A673 (cell line): ENCODE results near the gene DHRS1. TPM values are rescaled to one million over a fixed set of nuclear protein-coding genes. Genes with fewer than 3 reads are reported as not detected.

Source experiments
- BruUV-seq: library from RNA; stranded (reverse); fragments of 400-500 nt; replicated peaks from 2 replicates; lab custom pipeline; 2021; lab: Mats Ljungman, UMichigan
- CTCF ChIA-PET: fragments of 300-600 bp; sonication (Branson Sonifier 250); formaldehyde crosslinking; loops from one replicate; lab custom pipeline; 2022; ENCODE audit warnings: antibody characterized with exemption; lab: Charles Lee
- POLR2A ChIA-PET: fragments of 300-600 bp; sonication (Branson Sonifier 250); formaldehyde crosslinking; loops from one replicate; lab custom pipeline; 2022; ENCODE audit warnings: antibody characterized with exemption; ENCODE audit not compliant: low non-redundant PET; lab: Charles Lee
- DNase-seq: peaks from one replicate; pipeline ENCODE4 v3.0.0-alpha.2; 2015; ENCODE audit warnings: low spot score
- H3K27ac ChIP-seq: fragments of 200-600 bp; sonication (generic); 2 replicates; pipeline ENCODE4 v1.5.1; 2016; ENCODE audit warnings: mixed run types, low read depth, mild to moderate bottlenecking, mixed read lengths, antibody characterized with exemption, low read length; ENCODE audit not compliant: poor library complexity, severe bottlenecking
- H3K27me3 ChIP-seq: fragments of 200-600 bp; sonication (generic); replicated peaks from 2 replicates; pipeline ENCODE4 v1.6.1; 2017; ENCODE audit warnings: mixed run types, low read depth, mild to moderate bottlenecking, mixed read lengths, antibody characterized with exemption, low read length; ENCODE audit not compliant: insufficient read depth, poor library complexity
- H3K36me3 ChIP-seq: fragments of 200-600 bp; sonication (generic); 2 replicates; pipeline ENCODE4 v1.6.1; 2016; ENCODE audit warnings: mixed run types, mild to moderate bottlenecking, mixed read lengths, antibody characterized with exemption, low read length; ENCODE audit not compliant: insufficient read depth, poor library complexity, severe bottlenecking
- H3K4me1 ChIP-seq: fragments of 200-600 bp; sonication (generic); 2 replicates; pipeline ENCODE4 v1.6.1; 2017; ENCODE audit warnings: mixed run types, mild to moderate bottlenecking, mixed read lengths, antibody characterized with exemption, low read length; ENCODE audit not compliant: insufficient read depth, poor library complexity, severe bottlenecking
- H3K4me3 ChIP-seq: fragments of 200-600 bp; sonication (generic); 2 replicates; pipeline ENCODE4 v1.5.1; 2016; ENCODE audit warnings: low read depth, mixed run types, mild to moderate bottlenecking, mixed read lengths, low read length; ENCODE audit not compliant: poor library complexity, severe bottlenecking
- H3K9me3 ChIP-seq: fragments of 200-600 bp; sonication (generic); 2 replicates; pipeline ENCODE4 v1.6.1; 2016; ENCODE audit warnings: mixed run types, low read depth, mild to moderate bottlenecking, mixed read lengths, antibody characterized with exemption, low read length; ENCODE audit not compliant: poor library complexity, severe bottlenecking
- CTCF ChIP-seq: fragments of 300-800, 200-600 bp; sonication (generic); conservative IDR thresholded peaks from 2 replicates; pipeline ENCODE4 v1.5.1; 2017; ENCODE audit warnings: low read depth, mild to moderate bottlenecking, antibody characterized with exemption, low read length, moderate library complexity, mixed read lengths
- EZH2 ChIP-seq: fragments of 200-600 bp; sonication (generic); IDR thresholded peaks from 2 replicates; pipeline ENCODE4 v1.6.1; 2017; ENCODE audit warnings: borderline replicate concordance, low read depth, mild to moderate bottlenecking, mixed read lengths, antibody characterized with exemption, low read length; ENCODE audit not compliant: poor library complexity, severe bottlenecking
- intact Hi-C: fragments of 100-400 bp; cut with micrococcal nuclease; formaldehyde crosslinking; loops from one replicate; pipeline ENCODE4 v1.10.0; 2022; ENCODE audit not compliant: unreplicated experiment
- total RNA-seq: library from RNA; stranded (reverse); gene quantifications from 2 replicates; pipeline ENCODE4 v1.2.3, GENCODE V29; 2021

The DHRS1 gene
- total RNA-seq, 1 experiment from 2014 or later = 13.3 TPM

DNA sequence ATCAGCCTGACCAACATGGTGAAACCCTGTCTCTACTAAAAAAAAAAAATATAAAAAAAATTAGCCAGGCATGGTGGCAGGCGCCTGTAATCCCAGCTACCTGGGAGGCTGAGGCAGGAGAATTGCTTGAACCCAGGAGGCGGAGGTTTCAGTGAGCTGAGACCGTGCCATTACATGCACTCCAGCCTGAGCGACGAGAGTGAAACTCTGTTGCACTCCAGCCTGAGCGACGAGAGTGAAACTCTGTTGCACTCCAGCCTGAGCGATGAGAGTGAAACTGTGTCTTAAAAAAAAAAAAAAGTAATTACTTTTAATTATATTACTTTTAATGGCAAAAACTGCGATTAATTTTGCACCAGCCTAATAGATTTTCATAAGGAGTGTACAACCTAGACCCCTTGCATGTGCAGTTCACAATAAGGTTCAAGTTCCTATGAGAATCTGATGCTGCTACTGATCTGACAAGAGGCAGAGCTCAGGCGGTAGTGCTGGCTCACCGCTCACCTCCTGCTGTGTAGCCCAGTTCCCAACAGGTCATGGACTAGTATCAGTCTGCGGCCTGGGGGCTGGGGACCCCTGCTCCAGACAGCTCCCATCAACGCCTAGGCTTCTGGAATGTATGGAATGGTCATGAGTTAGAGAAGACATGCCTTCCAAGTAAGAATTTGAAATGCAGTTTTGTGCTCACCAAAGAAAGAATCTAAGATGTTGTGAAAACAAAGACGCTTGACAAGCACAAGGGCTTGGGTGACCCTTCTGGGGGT is 21.8 kb upstream of the DHRS1 start:
- ChIA-PET CTCF (interaction anchor here (1.0 kb wide), 1 partner anchor 10 kb away, joined by 10 read pairs; no protein-coding TSS in a partner anchor), POLR2A (interaction anchor here (0.6 kb wide), 1 partner anchor 191 kb away, joined by 4 read pairs; the partner anchor contains the start of gene FITM1)
- no peak for DNase-seq
- Histone ChIP-seq H3K4me3 (no peak overlapping the region), H3K27ac (no peak overlapping the region), H3K36me3 (no peaks in the 10 kb centered on the region), H3K9me3 (no peaks in the 10 kb centered on the region), H3K27me3 (no peaks in the 10 kb centered on the region), H3K4me1 (no peaks in the 10 kb centered on the region)
- TF ChIP-seq CTCF (no peak), EZH2 (no peak)
- BruUV-seq = no TSS peak
- intact Hi-C loops = no loop called here

DNA sequence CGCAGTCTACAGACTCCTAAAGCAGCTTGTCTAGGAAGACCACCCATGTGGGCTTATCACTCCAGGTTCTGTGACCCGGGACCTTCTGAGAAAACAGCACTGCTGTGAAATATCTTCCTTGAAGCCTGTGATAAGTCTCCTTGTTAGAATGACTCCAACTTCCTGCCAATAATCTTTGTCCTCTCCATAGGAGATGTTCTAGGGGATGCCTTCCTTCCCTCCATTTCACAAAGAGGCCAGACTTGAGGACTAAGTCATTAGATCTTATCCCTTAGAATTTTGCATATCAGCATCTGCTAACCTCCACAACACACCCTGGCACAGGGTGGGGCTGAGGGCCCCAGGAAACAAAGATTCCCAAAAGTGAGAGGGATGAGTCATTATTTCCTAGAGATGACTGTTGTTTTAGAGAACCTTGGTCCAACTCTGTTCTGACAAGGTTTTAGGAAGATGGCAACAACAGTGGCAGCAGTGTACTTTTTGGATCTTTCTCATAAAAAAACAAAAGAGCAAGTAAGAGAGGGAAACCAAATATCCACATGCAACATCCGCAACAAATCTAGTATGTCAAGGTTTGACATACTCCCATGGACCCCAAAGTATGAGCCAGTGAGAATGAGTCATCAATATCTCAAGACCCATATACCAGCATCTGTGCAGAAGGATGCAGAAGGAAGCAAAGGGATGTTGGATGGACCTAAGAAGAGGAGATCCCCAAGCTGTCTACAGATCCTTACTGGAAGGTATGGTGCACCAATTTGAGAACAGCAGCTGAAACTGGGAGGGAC is 17.8 kb upstream of the DHRS1 start:
- no peak for DNase-seq
- H3K27ac ChIP-seq = no peak overlapping the region
- no peaks in the 10 kb centered on the region for H3K4me1 ChIP-seq
- intact Hi-C loops = no loop called here
- ChIA-PET POLR2A (no interaction called here), CTCF (interaction anchor here (0.9 kb wide), 1 partner anchor 17 kb away, joined by 3 read pairs; the partner anchor contains the start of gene NOP9)
- TF ChIP-seq CTCF (no peak), EZH2 (no peak)
- H3K36me3 ChIP-seq = no peaks in the 10 kb centered on the region
- H3K9me3 ChIP-seq = no peaks in the 10 kb centered on the region
- H3K4me3 ChIP-seq = no peak overlapping the region
- H3K27me3 ChIP-seq = no peaks in the 10 kb centered on the region
- no TSS peak for BruUV-seq

- H3K4me3 ChIP-seq = no peak overlapping the region
- H3K4me1 ChIP-seq = no peaks in the 10 kb centered on the region
- no peak for DNase-seq
- H3K9me3 ChIP-seq = no peaks in the 10 kb centered on the region
- no TSS peak for BruUV-seq
- no peak for TF ChIP-seq EZH2
- no peak for TF ChIP-seq CTCF
- no peaks in the 10 kb centered on the region for H3K36me3 ChIP-seq
- ChIA-PET POLR2A (no interaction called here), CTCF (no interaction called here)
- intact Hi-C loops = no loop called here
- no peak overlapping the region for H3K27ac ChIP-seq
- no peaks in the 10 kb centered on the region for H3K27me3 ChIP-seq
Observed at GRCh38 chr14:24316597-24316950, 17.0 kb upstream of the DHRS1 start.
